ENCODE data around the gene IL9R. TPM values are rescaled to one million over a fixed set of nuclear protein-coding genes. Genes with fewer than 3 reads are reported as not detected.

The IL9R gene, protein sequence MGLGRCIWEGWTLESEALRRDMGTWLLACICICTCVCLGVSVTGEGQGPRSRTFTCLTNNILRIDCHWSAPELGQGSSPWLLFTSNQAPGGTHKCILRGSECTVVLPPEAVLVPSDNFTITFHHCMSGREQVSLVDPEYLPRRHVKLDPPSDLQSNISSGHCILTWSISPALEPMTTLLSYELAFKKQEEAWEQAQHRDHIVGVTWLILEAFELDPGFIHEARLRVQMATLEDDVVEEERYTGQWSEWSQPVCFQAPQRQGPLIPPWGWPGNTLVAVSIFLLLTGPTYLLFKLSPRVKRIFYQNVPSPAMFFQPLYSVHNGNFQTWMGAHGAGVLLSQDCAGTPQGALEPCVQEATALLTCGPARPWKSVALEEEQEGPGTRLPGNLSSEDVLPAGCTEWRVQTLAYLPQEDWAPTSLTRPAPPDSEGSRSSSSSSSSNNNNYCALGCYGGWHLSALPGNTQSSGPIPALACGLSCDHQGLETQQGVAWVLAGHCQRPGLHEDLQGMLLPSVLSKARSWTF
- total RNA-seq: not detected in 2 replicates

DNA sequence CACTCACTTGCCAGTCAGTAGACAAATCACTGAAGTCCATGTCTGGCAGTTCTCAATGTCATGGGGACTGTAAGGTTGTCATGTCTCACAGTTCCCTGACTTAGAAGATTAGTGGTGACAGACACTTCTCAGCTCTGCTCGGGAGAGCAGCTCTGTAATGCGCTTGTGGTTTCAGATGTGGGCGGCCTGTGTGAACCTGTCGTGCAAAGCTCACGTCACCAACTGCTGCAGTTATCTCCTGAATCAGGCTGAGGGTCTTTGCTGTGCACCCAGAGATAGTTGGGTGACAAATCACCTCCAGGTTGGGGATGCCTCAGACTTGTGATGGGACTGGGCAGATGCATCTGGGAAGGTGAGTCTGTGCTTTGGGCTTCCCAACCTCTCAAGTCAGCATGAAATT, at the start of gene IL9R:
Gene IL9R, plus strand, starts transcription at position 261 of the 400 bp plus-strand sequence. Its CDS starts 64 bp downstream, at position 325.

Other genes with a start within 250 kb of the IL9R start
- gene VAMP7, start 116.4 kb upstream of the IL9R start, total RNA-seq: 41.0 and 43.5 TPM in 2 replicates